Hepatocyte (in vitro differentiated cells): ENCODE measurements around the gene GPD1L.

Experiments
- CTCF ChIP-seq: fragments of 200-600 bp; sonication (generic); IDR thresholded peaks from 2 replicates; pipeline ENCODE4 v1.5.1; 2016; ENCODE audit warnings: antibody characterized with exemption, mild to moderate bottlenecking; ENCODE audit not compliant: poor library complexity
- EZH2 ChIP-seq: fragments of 200-600 bp; sonication (generic); IDR thresholded peaks from 2 replicates; pipeline ENCODE4 v1.6.1; 2016; ENCODE audit warnings: antibody characterized with exemption, mild to moderate bottlenecking, borderline replicate concordance

GRCh38 chr3:32078864-32079263, 27.6 kb upstream of the GPD1L start:
- TF ChIP-seq EZH2: no peak
- TF ChIP-seq CTCF: no peak
